LoVo (cell line): ENCODE results near the gene FBXL19.
"Not testable (repeated sequence)": the region's sequence is repeated elsewhere in the genome, so short reads cannot be mapped to it uniquely, and the experiment has no call there.

Source experiments
- DNase-seq: peaks from one replicate; pipeline ENCODE4 v3.0.0-alpha.2; 2016; ENCODE audit warnings: low spot score

FBXL19 gene

GRCh38 chr16:30922960-30923535 is 324 bp upstream of the FBXL19 start:
- peak; percentile 99 for DNase-seq

- no peak for DNase-seq
Measured at GRCh38 chr16:30924076-30924912, 922 bp downstream of the FBXL19 start.

DNA sequence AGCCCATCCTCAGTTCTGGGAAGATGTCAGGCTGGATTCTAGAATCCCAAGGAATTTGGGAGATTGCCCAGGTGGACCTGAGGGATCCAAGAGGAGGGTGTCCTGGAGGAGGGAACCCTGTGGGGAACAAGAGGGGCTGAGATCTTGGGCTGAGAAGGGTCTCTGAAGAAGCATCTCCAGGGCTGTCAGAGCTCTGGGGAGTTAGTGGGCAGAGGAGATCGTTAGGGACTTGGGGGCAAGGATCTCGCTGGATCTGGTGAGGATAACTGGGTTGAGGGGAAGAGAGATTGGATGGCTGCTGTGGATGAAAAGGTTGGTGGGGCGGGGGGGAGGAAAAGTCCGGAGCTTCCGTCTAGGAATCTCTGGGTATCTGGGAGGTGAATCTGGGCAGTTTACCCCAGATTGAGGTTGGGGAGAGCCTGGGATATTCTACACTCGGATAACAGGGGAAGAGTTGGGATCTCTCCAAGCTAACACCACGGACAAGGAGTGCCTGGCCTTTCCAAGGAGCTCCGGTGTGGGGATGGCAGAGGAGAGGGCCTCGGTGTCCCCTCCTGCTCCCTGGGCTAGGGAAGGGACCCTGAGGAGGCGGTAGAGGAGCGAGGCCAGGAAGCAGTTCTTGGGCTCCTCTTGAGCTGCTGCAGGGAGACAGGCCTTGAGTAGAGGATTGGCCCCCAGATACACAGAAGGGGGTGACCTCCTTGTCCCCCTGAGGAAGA is 1.7 kb downstream of the FBXL19 start:
- no peak for DNase-seq

GRCh38 chr16:30925632-30925987 is 2.2 kb downstream of the FBXL19 start:
- DNase-seq: no peak

DNA sequence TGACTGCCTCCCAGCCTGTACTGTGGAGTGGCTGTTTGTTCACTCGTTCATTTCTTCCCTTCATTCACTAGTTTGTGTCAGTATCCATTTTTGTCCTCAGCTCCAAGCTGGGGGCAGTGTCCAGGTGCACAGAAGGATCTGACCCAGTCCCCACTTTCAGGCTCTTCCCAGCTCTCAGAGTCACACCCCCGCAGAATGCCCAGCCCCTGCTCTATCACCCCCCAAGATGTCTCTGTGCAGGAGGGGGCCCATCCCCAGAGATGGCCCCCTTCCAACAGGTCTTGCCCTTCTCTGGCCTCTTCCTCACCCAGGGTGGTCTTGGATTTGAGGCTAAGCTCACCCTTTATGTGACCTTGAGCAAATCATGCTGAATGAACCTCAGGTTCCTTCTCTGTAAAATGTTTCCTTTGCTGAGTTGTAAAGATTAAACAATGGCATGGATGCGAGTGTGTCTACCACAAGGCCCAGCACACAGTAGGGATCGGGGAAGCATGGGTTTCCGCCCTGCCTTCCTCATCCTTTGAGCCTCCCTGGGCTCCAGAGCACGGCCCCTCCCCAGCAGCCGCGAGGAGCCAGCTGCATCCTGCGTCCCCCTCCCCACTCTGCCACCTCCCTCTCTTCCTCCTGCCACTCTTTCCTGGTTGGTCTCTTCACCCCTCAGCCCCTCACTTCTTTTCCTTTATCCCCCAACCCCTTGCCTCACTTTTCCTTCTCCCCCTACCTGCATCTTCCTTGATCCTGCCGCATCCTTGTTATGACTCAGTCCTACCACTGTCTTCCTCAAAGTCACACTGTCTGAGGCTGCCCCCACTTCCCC is 2.8 kb downstream of the FBXL19 start:
- DNase-seq: no peak

DNA sequence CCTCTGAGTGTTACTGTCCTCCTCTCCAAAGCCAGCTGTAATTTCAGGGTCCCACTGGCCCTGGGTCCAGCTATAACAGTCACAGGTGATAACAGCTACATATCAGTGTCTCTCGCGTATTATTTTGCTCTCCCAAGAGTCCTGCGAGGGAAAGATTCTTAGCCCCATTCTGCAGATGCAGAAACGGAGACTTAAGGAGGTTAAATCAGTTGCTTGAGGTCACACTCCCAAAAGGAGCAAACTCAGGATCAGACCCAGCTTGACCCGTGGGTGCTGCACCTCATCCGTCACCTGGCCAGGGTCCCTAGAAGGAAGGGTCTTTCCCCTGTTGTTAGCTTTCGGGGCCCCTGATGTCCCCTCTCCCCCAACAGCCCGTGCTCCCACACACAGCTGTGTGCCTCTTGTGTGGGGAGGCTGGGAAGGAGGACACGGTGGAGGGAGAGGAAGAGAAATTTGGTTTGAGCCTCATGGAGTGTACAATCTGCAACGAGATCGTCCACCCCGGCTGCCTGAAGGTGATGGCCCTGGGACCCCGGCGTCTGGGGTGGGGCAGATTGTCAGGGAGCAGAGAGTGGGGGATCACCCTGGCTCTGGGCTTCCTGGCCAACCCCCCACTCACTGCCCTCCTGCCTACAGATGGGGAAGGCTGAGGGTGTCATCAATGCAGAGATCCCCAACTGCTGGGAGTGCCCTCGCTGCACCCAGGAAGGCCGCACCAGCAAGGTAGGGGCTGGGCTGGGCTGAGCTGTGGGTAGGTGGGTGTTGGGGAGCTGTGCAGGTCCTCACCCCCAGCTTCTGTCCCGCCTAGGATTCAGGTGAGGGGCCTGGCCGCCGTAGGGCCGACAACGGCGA is 3.8 kb downstream of the FBXL19 start:
- DNase-seq: no peak

DNA sequence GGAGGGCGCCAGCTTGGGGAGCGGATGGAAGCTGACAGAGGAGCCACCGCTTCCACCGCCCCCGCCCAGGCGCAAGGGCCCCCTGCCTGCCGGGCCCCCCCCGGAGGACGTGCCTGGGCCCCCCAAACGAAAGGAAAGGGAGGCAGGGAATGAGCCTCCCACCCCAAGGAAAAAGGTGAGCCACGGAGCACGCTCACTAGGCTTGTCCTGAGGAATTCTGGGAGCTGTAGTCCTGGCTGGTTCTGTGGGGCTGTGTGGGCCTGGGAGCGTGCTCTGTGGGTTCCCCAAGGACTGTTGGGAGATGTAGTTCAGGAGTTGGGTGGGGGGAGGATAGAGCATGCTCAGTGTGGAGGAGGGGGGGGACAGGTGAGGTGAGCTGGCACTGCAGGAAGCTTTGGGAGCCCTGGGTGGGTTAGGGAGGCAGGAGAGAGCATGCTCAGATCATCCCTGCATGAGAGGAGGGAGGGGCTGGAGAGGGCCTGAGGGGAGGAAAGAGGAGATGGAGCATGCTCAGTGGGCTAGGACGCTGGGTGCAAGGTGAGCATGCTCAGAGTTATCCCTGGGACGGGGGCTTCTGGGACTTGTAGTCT is 4.5 kb downstream of the FBXL19 start:
- no peak for DNase-seq

DNA sequence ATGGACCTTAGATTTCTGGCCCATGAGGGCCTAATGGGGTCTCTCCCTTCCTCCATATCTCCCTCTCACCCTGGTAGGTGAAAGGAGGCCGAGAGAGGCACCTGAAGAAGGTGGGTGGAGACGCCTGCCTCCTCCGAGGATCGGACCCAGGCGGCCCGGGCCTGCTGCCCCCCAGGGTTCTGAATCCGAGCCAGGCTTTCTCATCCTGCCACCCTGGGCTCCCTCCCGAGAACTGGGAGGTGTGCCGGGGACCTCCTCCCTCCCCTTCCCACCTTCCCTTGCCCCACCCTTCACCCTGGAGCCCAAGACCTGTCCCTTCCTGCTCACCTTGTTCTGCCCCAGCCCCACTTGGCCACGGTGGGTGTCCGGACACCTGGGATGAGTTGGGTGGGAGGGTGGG is 5.0 kb downstream of the FBXL19 start:
- no peak for DNase-seq

DNA sequence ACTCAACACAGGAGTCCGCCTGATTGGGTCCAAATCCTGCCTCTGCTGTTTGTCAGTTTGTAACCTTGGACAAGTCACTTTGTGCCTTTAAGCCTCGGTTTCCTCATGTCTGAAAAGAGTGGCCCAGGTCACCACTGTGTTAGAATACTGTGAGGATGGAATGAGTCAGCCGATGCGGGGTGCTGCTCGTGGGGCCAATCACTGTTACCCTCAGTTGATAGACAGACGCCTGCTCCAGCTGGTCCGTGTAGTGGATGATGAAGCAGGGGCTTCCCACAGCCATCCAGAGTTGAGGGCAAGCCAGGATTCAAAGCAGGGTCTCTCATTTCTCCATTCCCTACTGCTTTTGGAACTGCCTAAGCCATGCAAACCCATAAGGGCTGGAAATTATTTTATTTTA is 5.8 kb downstream of the FBXL19 start:
- no peak for DNase-seq

DNA sequence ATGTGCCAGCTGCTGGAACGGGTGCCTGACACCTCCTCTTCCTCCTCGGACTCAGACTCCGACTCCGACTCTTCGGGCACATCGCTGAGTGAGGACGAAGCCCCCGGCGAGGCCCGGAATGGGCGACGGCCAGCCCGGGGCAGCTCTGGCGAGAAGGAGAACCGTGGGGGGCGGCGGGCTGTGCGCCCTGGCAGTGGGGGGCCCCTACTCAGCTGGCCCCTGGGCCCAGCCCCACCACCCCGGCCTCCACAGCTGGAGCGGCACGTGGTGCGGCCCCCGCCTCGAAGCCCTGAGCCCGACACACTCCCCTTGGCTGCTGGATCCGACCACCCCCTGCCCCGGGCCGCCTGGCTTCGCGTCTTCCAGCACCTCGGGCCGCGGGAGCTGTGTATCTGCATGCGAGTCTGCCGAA is 6.8 kb downstream of the FBXL19 start:
- DNase-seq: no peak

DNA sequence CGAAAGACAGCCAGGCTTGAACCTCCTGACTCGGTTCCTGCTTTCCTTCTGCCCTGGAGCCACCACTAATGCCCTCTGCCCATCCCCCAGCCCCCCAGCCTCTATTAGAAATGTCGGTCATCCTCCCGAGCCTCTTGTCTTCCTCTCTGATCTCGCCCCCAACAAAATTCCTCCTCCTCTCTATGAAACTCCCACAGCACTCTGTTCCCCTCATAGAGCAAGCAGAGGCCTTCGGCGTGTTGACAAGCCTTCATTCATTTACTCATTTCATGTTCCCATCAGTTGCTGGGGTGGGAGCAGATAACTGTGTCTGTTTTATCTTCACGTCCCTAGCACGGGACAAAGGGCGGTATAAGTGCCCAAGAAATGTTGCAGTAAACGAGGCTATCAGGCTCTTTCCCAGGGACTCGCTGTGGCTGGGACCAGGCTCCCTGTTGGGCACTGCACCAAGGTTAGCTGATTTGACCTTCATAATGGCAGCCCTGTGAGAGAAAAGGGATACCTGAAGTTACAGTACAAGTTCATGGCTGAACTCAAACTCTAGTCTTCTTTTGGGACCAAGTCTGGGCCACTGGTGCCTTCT is 7.8 kb downstream of the FBXL19 start:
- no peak for DNase-seq

DNA sequence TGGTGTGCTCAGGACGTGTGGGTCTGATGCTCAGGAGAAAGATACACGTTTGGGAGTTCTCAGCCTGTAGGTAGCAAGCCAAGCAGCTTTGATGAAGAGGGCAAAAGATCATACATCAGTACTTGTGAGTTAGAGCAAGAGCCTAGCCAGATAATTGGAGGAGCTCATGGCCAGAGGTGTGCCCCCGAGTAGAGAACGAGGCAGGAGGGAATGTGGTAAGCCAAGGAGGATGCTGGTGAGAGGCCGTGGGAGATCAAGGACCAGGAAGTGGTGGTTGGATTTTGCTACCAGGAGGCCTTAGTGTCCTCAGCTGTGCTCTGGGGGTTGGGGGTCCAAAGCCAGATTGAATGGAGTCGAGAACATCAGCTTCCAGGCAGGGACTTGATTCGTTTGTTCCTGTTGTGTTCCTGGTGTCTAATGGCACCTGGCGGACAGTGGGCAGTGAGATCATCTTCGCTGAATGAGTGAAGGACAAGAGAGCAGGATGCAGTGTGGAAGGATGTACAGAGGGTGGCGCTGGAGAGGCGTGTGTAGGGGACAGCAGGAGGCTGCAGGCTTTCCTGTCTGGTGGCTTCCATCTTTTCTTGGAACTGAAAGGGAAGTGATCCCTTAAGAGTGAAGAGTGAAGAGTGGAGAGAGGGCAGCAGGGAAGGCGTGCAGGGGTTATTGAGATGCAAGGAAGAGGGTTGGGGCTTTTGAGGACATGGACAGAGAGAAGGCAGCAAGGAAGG is 11.6 kb downstream of the FBXL19 start:
- DNase-seq: no peak

- DNase-seq: no peak
Measured at GRCh38 chr16:30937692-30938091, 14.3 kb downstream of the FBXL19 start.

- not testable (repeated sequence) for DNase-seq
Measured at GRCh38 chr16:30939571-30939970, 16.2 kb downstream of the FBXL19 start.

DNA sequence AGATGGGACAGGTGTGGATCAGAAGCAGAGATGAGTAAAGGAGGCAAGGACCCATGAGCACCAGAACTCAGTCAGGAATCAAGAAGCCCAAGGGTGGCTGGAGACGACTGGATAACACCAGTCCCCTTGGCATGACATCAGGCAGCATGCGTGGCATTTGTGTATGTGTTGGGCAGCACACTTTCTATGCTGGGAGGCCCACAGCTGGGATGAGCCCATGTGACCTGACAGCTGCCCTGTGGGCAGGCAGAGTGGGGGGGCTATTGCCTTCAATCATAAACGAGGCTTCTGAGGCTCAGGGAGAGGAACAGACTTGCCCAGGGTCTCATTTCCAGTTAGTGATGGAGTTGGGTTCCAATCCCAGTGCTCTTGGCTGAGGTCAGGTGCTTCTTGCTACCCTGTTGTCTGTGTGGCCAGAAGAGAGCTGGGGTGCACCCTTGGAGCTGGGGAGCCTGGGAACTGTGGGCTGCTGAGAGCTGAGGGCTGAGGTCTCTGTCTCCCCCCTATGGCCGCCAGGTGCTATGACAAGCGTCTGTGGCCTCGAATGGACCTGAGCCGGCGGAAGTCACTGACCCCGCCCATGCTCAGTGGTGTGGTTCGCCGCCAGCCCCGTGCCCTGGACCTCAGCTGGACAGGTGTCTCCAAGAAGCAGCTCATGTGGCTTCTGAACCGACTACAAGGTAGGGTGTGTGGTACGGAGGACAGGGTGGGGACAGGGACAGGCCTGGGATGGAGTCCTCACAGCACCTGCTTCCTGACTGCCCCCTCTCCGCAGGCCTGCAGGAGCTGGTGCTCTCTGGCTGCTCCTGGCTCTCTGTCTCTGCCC is 18.4 kb downstream of the FBXL19 start:
- DNase-seq: peak; percentile 75

DNA sequence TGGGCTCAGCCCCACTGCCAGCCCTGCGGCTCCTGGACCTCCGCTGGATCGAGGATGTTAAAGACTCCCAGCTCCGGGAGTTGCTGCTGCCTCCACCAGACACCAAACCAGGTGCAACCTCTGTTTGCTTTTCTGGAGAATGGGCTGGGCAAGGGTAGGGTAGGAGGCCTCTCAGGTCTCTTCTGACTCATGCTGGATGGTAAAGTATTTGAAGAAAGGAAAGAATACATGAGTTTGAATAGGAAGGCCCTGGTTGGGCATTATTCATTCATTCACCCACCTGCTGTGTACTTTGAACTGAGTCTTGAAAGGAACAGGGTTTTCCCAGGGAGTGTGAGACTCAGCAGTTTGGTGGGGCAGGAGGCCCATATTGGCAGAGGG is 19.0 kb downstream of the FBXL19 start:
- DNase-seq: no peak

- no peak for DNase-seq
Measured at GRCh38 chr16:30944352-30944751, 21.0 kb downstream of the FBXL19 start.

GRCh38 chr16:30946671-30947540 is 23.5 kb downstream of the FBXL19 start:
- no peak for DNase-seq
